Measurements from ENCODE around the gene GAS6. TPM values are rescaled to one million over a fixed set of nuclear protein-coding genes. Genes with fewer than 3 reads are reported as not detected.

GAS6 gene
- total RNA-seq, 4 donors from 2014 or later, result 43.0 to 112 (median 68.5) TPM

DNA sequence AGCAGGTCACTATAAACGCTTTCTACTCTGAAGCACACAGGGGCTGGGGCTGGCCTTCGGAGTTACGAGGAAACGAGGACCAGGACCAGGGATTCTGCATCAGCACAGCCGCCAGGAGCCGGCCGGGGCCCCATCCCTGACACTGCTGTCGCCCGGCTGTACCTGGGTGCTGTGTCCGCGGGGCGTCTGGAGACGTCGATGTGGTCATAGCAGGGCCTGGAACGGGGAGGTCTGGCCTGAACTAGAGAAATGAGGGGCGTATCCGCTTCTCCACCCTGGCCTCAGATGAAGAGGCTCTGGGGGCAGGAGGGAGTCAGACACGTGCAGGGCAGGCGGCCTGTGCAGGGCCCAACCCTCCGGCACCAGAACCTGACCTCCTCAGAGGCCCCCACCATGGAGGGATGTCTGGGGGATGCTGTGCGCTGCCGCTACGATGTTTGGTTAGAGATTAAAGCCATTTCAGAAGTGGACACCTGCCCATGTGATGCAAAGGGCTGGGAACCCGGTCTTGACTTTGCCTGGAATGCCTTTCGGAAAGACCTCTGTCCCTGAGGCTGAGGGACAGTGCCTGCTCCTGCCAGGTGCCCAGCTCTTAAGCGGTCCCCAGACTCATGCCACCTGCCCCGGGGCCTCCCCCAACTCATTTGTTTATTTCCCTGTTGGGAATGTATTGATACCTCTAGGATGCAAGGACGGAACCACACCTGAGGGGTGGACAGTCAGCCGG lies 21.4 kb downstream of the GAS6 start:
- TF ChIP-seq POLR2A (IDR thresholded peaks at IDR 0.05), result no peak
- TF ChIP-seq, protein P1, sequence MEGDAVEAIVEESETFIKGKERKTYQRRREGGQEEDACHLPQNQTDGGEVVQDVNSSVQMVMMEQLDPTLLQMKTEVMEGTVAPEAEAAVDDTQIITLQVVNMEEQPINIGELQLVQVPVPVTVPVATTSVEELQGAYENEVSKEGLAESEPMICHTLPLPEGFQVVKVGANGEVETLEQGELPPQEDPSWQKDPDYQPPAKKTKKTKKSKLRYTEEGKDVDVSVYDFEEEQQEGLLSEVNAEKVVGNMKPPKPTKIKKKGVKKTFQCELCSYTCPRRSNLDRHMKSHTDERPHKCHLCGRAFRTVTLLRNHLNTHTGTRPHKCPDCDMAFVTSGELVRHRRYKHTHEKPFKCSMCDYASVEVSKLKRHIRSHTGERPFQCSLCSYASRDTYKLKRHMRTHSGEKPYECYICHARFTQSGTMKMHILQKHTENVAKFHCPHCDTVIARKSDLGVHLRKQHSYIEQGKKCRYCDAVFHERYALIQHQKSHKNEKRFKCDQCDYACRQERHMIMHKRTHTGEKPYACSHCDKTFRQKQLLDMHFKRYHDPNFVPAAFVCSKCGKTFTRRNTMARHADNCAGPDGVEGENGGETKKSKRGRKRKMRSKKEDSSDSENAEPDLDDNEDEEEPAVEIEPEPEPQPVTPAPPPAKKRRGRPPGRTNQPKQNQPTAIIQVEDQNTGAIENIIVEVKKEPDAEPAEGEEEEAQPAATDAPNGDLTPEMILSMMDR (IDR thresholded peaks at IDR 0.05), result no peak
- Histone ChIP-seq H3K36me3 (peaks cover 0 to 36% (median 0%) of the 10 kb centered on the region in 3 donors), H3K9me3 (no peaks in the 10 kb centered on the region), H3K4me1 (peaks cover 55 to 93% (median 66%) of the 10 kb centered on the region in 3 donors), H3K27ac (peak overlapping the region in 2 of 4 donors; percentile 6 to 79), H3K27me3 (no peaks in the 10 kb centered on the region), H3K4me3 (no peak overlapping the region)
- no peak for DNase-seq
- 79 to 90% methylated on average over 2 to 10 of the region's 29 CpGs for WGBS, 2 donors
- intact Hi-C loops (cut with DNase I), result no loop called here

- no peak for DNase-seq
- H3K4me1 ChIP-seq, result peaks cover 63 to 90% (median 71%) of the 10 kb centered on the region in 3 donors
- TF ChIP-seq, protein P1 (IDR thresholded peaks at IDR 0.05), result no peak
- no peak for TF ChIP-seq POLR2A (IDR thresholded peaks at IDR 0.05)
- peaks cover 0 to 29% (median 0%) of the 10 kb centered on the region in 3 donors for H3K36me3 ChIP-seq
- no peaks in the 10 kb centered on the region for H3K9me3 ChIP-seq
- intact Hi-C loops (cut with DNase I), result no loop called here
- peak overlapping the region in 3 of 4 donors; percentile 90 to 91 (median 91) for H3K27ac ChIP-seq
- H3K4me3 ChIP-seq, result no peak overlapping the region
- 35 to 41% methylated on average over 15 of the region's 15 CpGs for WGBS, 2 donors
- no peaks in the 10 kb centered on the region for H3K27me3 ChIP-seq
Measured at GRCh38 chr13:113841353-113841650, 22.6 kb downstream of the GAS6 start.

DNA sequence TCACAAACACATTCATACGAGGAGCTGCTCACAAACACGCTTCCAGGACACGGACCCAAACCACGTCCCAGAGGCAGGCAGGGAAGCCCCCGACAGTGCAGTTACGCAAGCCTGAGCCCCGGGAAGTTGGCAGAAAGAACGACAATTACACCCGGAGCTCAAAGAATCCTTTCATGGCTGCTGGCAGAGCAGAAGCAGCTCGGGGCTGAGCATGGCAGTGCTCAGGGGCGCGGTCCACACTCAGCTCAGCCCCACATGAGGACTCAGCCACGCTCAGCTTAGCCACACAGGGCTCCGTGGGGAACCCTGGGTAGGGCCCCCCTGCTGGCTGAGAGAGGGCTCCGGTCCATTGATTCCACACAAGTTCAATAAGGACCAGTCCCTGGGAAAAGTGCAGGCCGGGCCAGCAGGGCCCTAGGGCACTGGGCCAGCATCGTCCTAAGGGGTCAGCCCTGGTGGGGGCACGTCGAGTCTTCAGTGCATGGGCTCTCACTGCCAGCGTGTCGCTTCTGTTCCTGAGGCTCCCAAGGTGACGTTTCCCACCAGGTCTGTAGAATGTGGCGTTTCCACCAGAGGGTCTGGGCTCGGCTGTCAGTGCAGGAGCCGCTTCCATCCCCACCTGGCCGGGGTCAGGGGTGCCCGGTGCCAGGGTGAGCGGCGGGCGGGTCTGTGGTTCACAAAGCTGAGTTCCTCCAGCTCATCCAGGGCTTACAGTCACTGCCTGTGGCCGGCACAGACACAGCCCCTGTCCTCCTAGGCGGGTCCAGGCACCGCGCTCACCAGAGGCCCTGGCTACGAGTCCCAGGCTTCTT lies 23.1 kb downstream of the GAS6 start:
- TF ChIP-seq POLR2A (IDR thresholded peaks at IDR 0.05), result no peak
- TF ChIP-seq, protein P1 (IDR thresholded peaks at IDR 0.05), result no peak
- intact Hi-C loops (cut with DNase I), result no loop called here
- peak overlapping the region; percentile 56 to 91 (median 90) for H3K27ac ChIP-seq
- no peaks in the 10 kb centered on the region for H3K27me3 ChIP-seq
- 41 to 68% methylated on average over 9 to 10 of the region's 35 CpGs for WGBS, 2 donors
- H3K4me3 ChIP-seq, result no peak overlapping the region
- peaks cover 0 to 25% (median 0%) of the 10 kb centered on the region in 3 donors for H3K36me3 ChIP-seq
- no peaks in the 10 kb centered on the region for H3K9me3 ChIP-seq
- peaks cover 63 to 84% (median 68%) of the 10 kb centered on the region in 3 donors for H3K4me1 ChIP-seq
- no peak for DNase-seq

GRCh38 chr13:113839536-113840204 lies 24.2 kb downstream of the GAS6 start:
- no peaks in the 10 kb centered on the region for H3K9me3 ChIP-seq
- H3K4me1 ChIP-seq, result peaks cover 56 to 74% (median 57%) of the 10 kb centered on the region in 3 donors
- intact Hi-C loops (cut with DNase I), result no loop called here
- H3K27me3 ChIP-seq, result no peaks in the 10 kb centered on the region
- TF ChIP-seq, protein P1 (IDR thresholded peaks at IDR 0.05), result no peak
- TF ChIP-seq POLR2A (IDR thresholded peaks at IDR 0.05), result no peak
- WGBS, 2 donors, result 28% methylated on average over 4 of the region's 24 CpGs; no CpG with 5 or more reads in 1 of the 2 donors
- peaks cover 0 to 34% (median 6%) of the 10 kb centered on the region in 3 donors for H3K36me3 ChIP-seq
- peak overlapping the region; percentile 56 to 91 (median 90) for H3K27ac ChIP-seq
- no peak for DNase-seq
- H3K4me3 ChIP-seq, result peak overlapping the region in 3 of 4 donors; percentile 2 to 29 (median 3)
